CD4-positive, alpha-beta memory T cell (primary cell): Measurements from ENCODE around the gene SGSM2. TPM values are rescaled to one million over a fixed set of nuclear protein-coding genes. Genes with fewer than 3 reads are reported as not detected.
A peak's percentile ranks its signal among the peaks of the same experiment; 100 is the strongest.

Source experiments
- CTCF ChIA-PET: fragments of 350-600 bp; sonication (Branson Sonifier 250); formaldehyde crosslinking; loops from one replicate; lab custom pipeline; 2021; ENCODE audit warnings: inconsistent platforms; ENCODE audit not compliant: partially characterized antibody; lab: Charles Lee
- POLR2A ChIA-PET: fragments of 350-600 bp; sonication (Branson Sonifier 250); formaldehyde crosslinking; loops from one replicate; lab custom pipeline; 2021; ENCODE audit not compliant: partially characterized antibody; lab: Charles Lee
- DNase-seq, 5 donors: peaks; one replicate each; pipeline versions ENCODE4 v3.0.0 to v3.0.0-alpha.2; 2020 to 2022; ENCODE audit warnings: mixed read lengths in 1 of 5
- H3K27ac ChIP-seq: one replicate; pipeline ENCODE4 v1.7.0; 2013; ENCODE audit warnings: low read depth, low read length
- H3K27me3 ChIP-seq: 2 replicates; pipeline ENCODE4 v1.7.0; 2013; ENCODE audit warnings: mild to moderate bottlenecking, low read length, moderate library complexity; ENCODE audit not compliant: insufficient read depth
- H3K36me3 ChIP-seq: 2 replicates; pipeline ENCODE4 v1.7.0; 2013; ENCODE audit warnings: mild to moderate bottlenecking, low read length, moderate library complexity; ENCODE audit not compliant: insufficient read depth
- H3K4me1 ChIP-seq: 2 replicates; pipeline ENCODE4 v1.7.0; 2013; ENCODE audit warnings: mild to moderate bottlenecking, low read length, moderate library complexity; ENCODE audit not compliant: insufficient read depth
- H3K4me3 ChIP-seq, 2 donors: one replicate each; pipeline ENCODE4 v1.7.0; 2013; ENCODE audit warnings: low read length in 2 of 2, mild to moderate bottlenecking in 1 of 2
- H3K9me3 ChIP-seq, 2 donors: one replicate each; pipeline ENCODE4 v1.7.0; 2013; ENCODE audit warnings: low read length in 2 of 2, control low read depth in 1 of 2; ENCODE audit not compliant: control insufficient read depth in 1 of 2
- H3K27ac Mint-ChIP-seq, 7 donors: one replicate each; pipeline ENCODE4 v1.8.0; 2020 to 2021; ENCODE audit warnings: mixed read lengths in 7 of 7, mild to moderate bottlenecking in 6 of 7, inconsistent platforms in 3 of 7, moderate library complexity in 3 of 7
- H3K27me3 Mint-ChIP-seq, 2 donors: one replicate each; pipeline ENCODE4 v1.8.0; 2020 to 2021; ENCODE audit warnings: mixed read lengths in 2 of 2
- H3K36me3 Mint-ChIP-seq, 2 donors: one replicate each; pipeline ENCODE4 v1.8.0; 2020 to 2021; ENCODE audit warnings: mixed read lengths in 2 of 2, inconsistent platforms in 1 of 2, mild to moderate bottlenecking in 1 of 2
- H3K4me1 Mint-ChIP-seq, 4 donors: one replicate each; pipeline ENCODE4 v1.8.0; 2020 to 2021; ENCODE audit warnings: mixed read lengths in 4 of 4, mild to moderate bottlenecking in 1 of 4
- H3K4me3 Mint-ChIP-seq, 8 donors: one replicate each; pipeline ENCODE4 v1.8.0; 2020 to 2021; ENCODE audit warnings: mixed read lengths in 8 of 8, mild to moderate bottlenecking in 7 of 8, moderate library complexity in 6 of 8, inconsistent platforms in 3 of 8
- H3K9me3 Mint-ChIP-seq, 8 donors: one replicate each; pipeline ENCODE4 v1.8.0; 2020 to 2021; ENCODE audit warnings: mixed read lengths in 8 of 8, mild to moderate bottlenecking in 5 of 8, inconsistent platforms in 3 of 8, moderate library complexity in 1 of 8
- intact Hi-C: fragments of 100-400 bp; cut with micrococcal nuclease; formaldehyde crosslinking; loops from one replicate; pipeline ENCODE4 v1.15.1; 2023
- polyA plus RNA-seq, 2 donors: library from polyadenylated mRNA; unstranded; fragments of 300-500 nt; fragmentation: Illumina TruSeq; gene quantifications; one replicate each; pipeline ENCODE4 v1.2.3, GENCODE V29; 2021
- total RNA-seq, 2 experiments: library from RNA; stranded (reverse); gene quantifications; one replicate each; pipeline ENCODE4 v1.2.3, GENCODE V29; 2021

Gene SGSM2
- total and polyA plus RNA-seq, 4 experiments from 2014 or later = 6.2 to 137 (median 74.2) TPM

- CTCF ChIA-PET = interaction anchor here (0.6 to 12.8 kb wide), 4 partner anchors 19 to 130 kb away, joined by 3 to 558 read pairs (median 4); partner anchors contain the start of gene TSR1
- peaks cover 0 to 24% of the 10 kb centered on the region in 2 donors for H3K36me3 Mint-ChIP-seq
- Histone ChIP-seq H3K9me3 (no peaks in the 10 kb centered on the region), H3K4me1 (no peaks in the 10 kb centered on the region), H3K36me3 (peaks cover 10% of the 10 kb centered on the region), H3K27me3 (no peaks in the 10 kb centered on the region), H3K4me3 (no peak overlapping the region), H3K27ac (no peak overlapping the region)
- H3K27me3 Mint-ChIP-seq = no peaks in the 10 kb centered on the region
- intact Hi-C loops = no loop called here
- H3K4me1 Mint-ChIP-seq = peaks cover 0 to 10% (median 0%) of the 10 kb centered on the region in 4 donors
- H3K4me3 Mint-ChIP-seq = no peak overlapping the region
- no peaks in the 10 kb centered on the region for H3K9me3 Mint-ChIP-seq
- no peak for DNase-seq
- POLR2A ChIA-PET = interaction anchor here (2.1 to 3.0 kb wide), 3 partner anchors 11 to 30 kb away, joined by 7 to 13 read pairs (median 8); partner anchors contain the start of gene MNT
- peak overlapping the region in 1 of 7 donors; percentile 18 for H3K27ac Mint-ChIP-seq
Measured at GRCh38 chr17:2412561-2413021, 75.3 kb downstream of the SGSM2 start.

GRCh38 chr17:2414446-2415064 is 77.3 kb downstream of the SGSM2 start:
- POLR2A ChIA-PET = interaction anchor here (1.7 to 2.1 kb wide), 2 partner anchors 13 to 77 kb away, joined by 5 to 8 read pairs; partner anchors contain the start of genes MNT and SGSM2

GRCh38 chr17:2415081-2415480 is 77.8 kb downstream of the SGSM2 start:
- ChIA-PET POLR2A (interaction anchor here (1.5 to 4.4 kb wide), 6 partner anchors 13 to 78 kb away, joined by 4 to 78 read pairs (median 9); partner anchors contain the start of genes MNT and SGSM2), CTCF (interaction anchor here (0.6 to 12.8 kb wide), 15 partner anchors 8 to 98 kb away, joined by 3 to 558 read pairs (median 7); no protein-coding TSS in a partner anchor)
- no peaks in the 10 kb centered on the region for H3K27me3 ChIP-seq
- H3K36me3 ChIP-seq = peaks cover 26% of the 10 kb centered on the region
- intact Hi-C loops = no loop called here
- Mint-ChIP-seq H3K36me3 (peaks cover 4 to 43% of the 10 kb centered on the region in 2 donors), H3K4me3 (no peak overlapping the region), H3K27me3 (no peaks in the 10 kb centered on the region), H3K9me3 (no peaks in the 10 kb centered on the region), H3K4me1 (peaks cover 0 to 10% (median 0%) of the 10 kb centered on the region in 4 donors), H3K27ac (peak overlapping the region in 4 of 7 donors; percentile 27 to 68 (median 60))
- H3K27ac ChIP-seq = no peak overlapping the region
- no peaks in the 10 kb centered on the region for H3K4me1 ChIP-seq
- H3K4me3 ChIP-seq = no peak overlapping the region
- no peaks in the 10 kb centered on the region for H3K9me3 ChIP-seq
- DNase-seq = no peak

More at GRCh38 chr17:2414446-2415064, 77.3 kb downstream of the SGSM2 start:
- Histone ChIP-seq H3K27ac (no peak overlapping the region), H3K27me3 (no peaks in the 10 kb centered on the region), H3K4me1 (no peaks in the 10 kb centered on the region), H3K9me3 (no peaks in the 10 kb centered on the region), H3K36me3 (peaks cover 20% of the 10 kb centered on the region), H3K4me3 (no peak overlapping the region)
- CTCF ChIA-PET = interaction anchor here (0.6 to 12.8 kb wide), 7 partner anchors 7 to 92 kb away, joined by 3 to 558 read pairs (median 17); no protein-coding TSS in a partner anchor
- peak overlapping the region in 1 of 7 donors; percentile 29 for H3K27ac Mint-ChIP-seq
- no peak overlapping the region for H3K4me3 Mint-ChIP-seq
- H3K36me3 Mint-ChIP-seq = peaks cover 0 to 38% of the 10 kb centered on the region in 2 donors
- no peaks in the 10 kb centered on the region for H3K9me3 Mint-ChIP-seq
- intact Hi-C loops = no loop called here
- no peaks in the 10 kb centered on the region for H3K27me3 Mint-ChIP-seq
- peaks cover 0 to 10% (median 0%) of the 10 kb centered on the region in 4 donors for H3K4me1 Mint-ChIP-seq
- DNase-seq = no peak

- Histone ChIP-seq H3K36me3 (peaks cover 35% of the 10 kb centered on the region), H3K27ac (no peak overlapping the region), H3K9me3 (no peaks in the 10 kb centered on the region), H3K4me1 (no peaks in the 10 kb centered on the region), H3K27me3 (no peaks in the 10 kb centered on the region), H3K4me3 (no peak overlapping the region)
- Mint-ChIP-seq H3K27me3 (no peaks in the 10 kb centered on the region), H3K27ac (peak overlapping the region in 6 of 7 donors; percentile 47 to 91 (median 75)), H3K4me1 (peaks cover 0 to 10% (median 0%) of the 10 kb centered on the region in 4 donors), H3K36me3 (peaks cover 14 to 47% of the 10 kb centered on the region in 2 donors), H3K4me3 (no peak overlapping the region), H3K9me3 (no peaks in the 10 kb centered on the region)
- ChIA-PET POLR2A (interaction anchor here (1.1 to 4.4 kb wide), 8 partner anchors 14 to 79 kb away, joined by 3 to 78 read pairs (median 6); partner anchors contain the start of genes MNT and SGSM2), CTCF (interaction anchor here (0.8 to 12.8 kb wide), 22 partner anchors 9 to 260 kb away, joined by 3 to 558 read pairs (median 6); partner anchors contain the start of gene TSR1)
- intact Hi-C loops = loop anchor here (1.0 kb wide), 2 partner anchors 15 to 34 kb away; partner anchors contain the start of gene MNT
- DNase-seq = peak; percentile 78 to 84 (median 81)
Measured at GRCh38 chr17:2416010-2416734, 78.9 kb downstream of the SGSM2 start.

- Mint-ChIP-seq H3K27me3 (no peaks in the 10 kb centered on the region), H3K27ac (peak overlapping the region in 2 of 7 donors; percentile 6 to 75), H3K9me3 (no peaks in the 10 kb centered on the region), H3K4me1 (peaks cover 0 to 10% (median 0%) of the 10 kb centered on the region in 4 donors), H3K36me3 (peaks cover 18 to 51% of the 10 kb centered on the region in 2 donors), H3K4me3 (no peak overlapping the region)
- no peaks in the 10 kb centered on the region for H3K27me3 ChIP-seq
- no peak overlapping the region for H3K27ac ChIP-seq
- CTCF ChIA-PET = interaction anchor here (1.2 to 12.8 kb wide), 3 partner anchors 17 to 36 kb away, joined by 3 to 558 read pairs (median 3); no protein-coding TSS in a partner anchor
- no peaks in the 10 kb centered on the region for H3K9me3 ChIP-seq
- POLR2A ChIA-PET = interaction anchor here (0.7 to 4.4 kb wide), 2 partner anchors 27 to 36 kb away, joined by 3 to 78 read pairs; no protein-coding TSS in a partner anchor
- H3K36me3 ChIP-seq = peaks cover 39% of the 10 kb centered on the region
- intact Hi-C loops = no loop called here
- H3K4me1 ChIP-seq = no peaks in the 10 kb centered on the region
- no peak for DNase-seq
- H3K4me3 ChIP-seq = no peak overlapping the region
Measured at GRCh38 chr17:2418572-2418971, 81.3 kb downstream of the SGSM2 start.

- H3K36me3 ChIP-seq = peaks cover 34% of the 10 kb centered on the region
Measured at GRCh38 chr17:2419486-2419885, 82.2 kb downstream of the SGSM2 start.

More at GRCh38 chr17:2419486-2419885, 82.2 kb downstream of the SGSM2 start:
- Mint-ChIP-seq H3K27ac (no peak overlapping the region), H3K36me3 (peaks cover 18 to 49% of the 10 kb centered on the region in 2 donors), H3K4me1 (peaks cover 0 to 10% (median 0%) of the 10 kb centered on the region in 4 donors), H3K4me3 (no peak overlapping the region), H3K9me3 (no peaks in the 10 kb centered on the region), H3K27me3 (no peaks in the 10 kb centered on the region)
- intact Hi-C loops = no loop called here
- Histone ChIP-seq H3K4me1 (no peaks in the 10 kb centered on the region), H3K27ac (no peak overlapping the region), H3K9me3 (no peaks in the 10 kb centered on the region), H3K4me3 (no peak overlapping the region), H3K27me3 (no peaks in the 10 kb centered on the region)
- ChIA-PET POLR2A (interaction anchor here (4.4 kb wide), 1 partner anchor 37 kb away, joined by 78 read pairs; no protein-coding TSS in a partner anchor), CTCF (interaction anchor here (1.7 to 12.8 kb wide), 2 partner anchors 20 to 37 kb away, joined by 3 to 558 read pairs; no protein-coding TSS in a partner anchor)
- no peak for DNase-seq
